Lung (tissue), 12 donors: Measurements from ENCODE around the gene MT3. TPM values are rescaled to one million over a fixed set of nuclear protein-coding genes. Genes with fewer than 3 reads are reported as not detected.

Experiments used
- ATAC-seq: fragments of 200-7000 bp; cut with Tn5 transposase; one replicate; pipeline ENCODE4 v1.9.1; 2020; ENCODE audit warnings: moderate number of reproducible peaks; ENCODE audit not compliant: insufficient read depth, low FRiP score
- DNase-seq, 3 donors: peaks; one replicate each; pipeline ENCODE4 v3.0.0-alpha.2; 2013 to 2017
- H3K27ac ChIP-seq, 2 donors: one replicate each; pipeline ENCODE4 v1.5.1; 2013; ENCODE audit warnings: mild to moderate bottlenecking in 2 of 2, moderate library complexity in 2 of 2, control low read depth in 1 of 2, inconsistent platforms in 1 of 2, low read depth in 1 of 2, low read length in 1 of 2
- H3K27me3 ChIP-seq, 3 donors: one replicate each; pipeline ENCODE4 v1.5.1; 2013; ENCODE audit warnings: low read length in 2 of 3; ENCODE audit not compliant: control insufficient read depth in 3 of 3, insufficient read depth in 3 of 3
- H3K36me3 ChIP-seq, 4 donors: one replicate each; pipeline ENCODE4 v1.5.1; 2013; ENCODE audit warnings: low read length in 4 of 4, mild to moderate bottlenecking in 1 of 4, moderate library complexity in 1 of 4; ENCODE audit not compliant: control insufficient read depth in 4 of 4, insufficient read depth in 4 of 4
- H3K4me1 ChIP-seq, 5 donors: one replicate each; pipeline ENCODE4 v1.5.1; 2013; ENCODE audit warnings: low read length in 5 of 5, mild to moderate bottlenecking in 2 of 5, moderate library complexity in 1 of 5; ENCODE audit not compliant: control insufficient read depth in 5 of 5, insufficient read depth in 5 of 5
- H3K4me3 ChIP-seq: one replicate; pipeline ENCODE4 v1.5.1; 2013; ENCODE audit warnings: mild to moderate bottlenecking, control low read depth, moderate library complexity
- H3K9ac ChIP-seq, 2 donors: one replicate each; pipeline ENCODE4 v1.5.1; 2013; ENCODE audit warnings: low read length in 2 of 2, control low read depth in 1 of 2; ENCODE audit not compliant: insufficient read depth in 1 of 2
- H3K9me3 ChIP-seq, 4 donors: one replicate each; pipeline ENCODE4 v1.5.1; 2013; ENCODE audit warnings: low read length in 3 of 4, mild to moderate bottlenecking in 1 of 4, moderate library complexity in 1 of 4; ENCODE audit not compliant: control insufficient read depth in 4 of 4, insufficient read depth in 3 of 4
- CTCF ChIP-seq: IDR thresholded peaks from 2 replicates; pipeline ENCODE4 v1.5.1; 2012; ENCODE audit warnings: mild to moderate bottlenecking; ENCODE audit errors: control extremely low read depth, extremely low read depth
- WGBS, 2 donors: extraction: QIAGEN DNeasy Blood & Tissue Kit; methylation state at CpG; one replicate each; pipeline ENCODE4 v1.1.7; 2013; 5-methylcytosine and 5-hydroxymethylcytosine counted together
- polyA plus RNA-seq, 2 donors: library from polyadenylated mRNA; stranded (reverse); fragments of 200-250 nt; gene quantifications; one replicate each; pipeline ENCODE4 v1.2.1, GENCODE V29; 2013
- total RNA-seq, 2 donors: library from RNA; depleted of rRNA in 1 of 2; stranded (reverse); fragments of >200 nt in 1 of 2; gene quantifications; one replicate each; pipeline ENCODE4 v1.2.1, GENCODE V29; 2014 to 2021
- donor health status: control.
- donor health status: control.
- donor health status: Bipolar disorder and iron deficiency.
- donor health status: healthy.
- donor health status: DM: yes; HTN: yes; CAD: no.

The MT3 gene
- total and polyA plus RNA-seq, 4 donors, result 1.3 to 4.4 TPM; not detected in 2

- peak within 1 kb of the TSS; percentile 55 for H3K4me3 ChIP-seq
- WGBS, 2 donors, result 1 to 2% methylated on average over 62 of the region's 62 CpGs
- peaks cover 0 to 13% (median 0%) of the 10 kb centered on the region in 5 donors for H3K4me1 ChIP-seq
- H3K9ac ChIP-seq, result peak within 1 kb of the TSS; percentile 0 to 77
- H3K9me3 ChIP-seq, result peaks cover 0 to 1% (median 0%) of the 10 kb centered on the region in 4 donors
- no peak for TF ChIP-seq CTCF
- DNase-seq (peak; percentile 62 to 81 (median 67)), ATAC-seq (peak; percentile 90)
- peak within 1 kb of the TSS; percentile 91 to 94 for H3K27ac ChIP-seq
- H3K27me3 ChIP-seq, result peaks cover 0 to 32% (median 13%) of the 10 kb centered on the region in 3 donors
- no peaks in the 10 kb centered on the region for H3K36me3 ChIP-seq
Observed at GRCh38 chr16:56625140-56625942, 36.0 kb downstream of the MT3 start, which contains the start of gene MT1E. MT1E (plus strand) TSS chr16:56625781; CDS start chr16:56625852, 71 bp downstream.

DNA sequence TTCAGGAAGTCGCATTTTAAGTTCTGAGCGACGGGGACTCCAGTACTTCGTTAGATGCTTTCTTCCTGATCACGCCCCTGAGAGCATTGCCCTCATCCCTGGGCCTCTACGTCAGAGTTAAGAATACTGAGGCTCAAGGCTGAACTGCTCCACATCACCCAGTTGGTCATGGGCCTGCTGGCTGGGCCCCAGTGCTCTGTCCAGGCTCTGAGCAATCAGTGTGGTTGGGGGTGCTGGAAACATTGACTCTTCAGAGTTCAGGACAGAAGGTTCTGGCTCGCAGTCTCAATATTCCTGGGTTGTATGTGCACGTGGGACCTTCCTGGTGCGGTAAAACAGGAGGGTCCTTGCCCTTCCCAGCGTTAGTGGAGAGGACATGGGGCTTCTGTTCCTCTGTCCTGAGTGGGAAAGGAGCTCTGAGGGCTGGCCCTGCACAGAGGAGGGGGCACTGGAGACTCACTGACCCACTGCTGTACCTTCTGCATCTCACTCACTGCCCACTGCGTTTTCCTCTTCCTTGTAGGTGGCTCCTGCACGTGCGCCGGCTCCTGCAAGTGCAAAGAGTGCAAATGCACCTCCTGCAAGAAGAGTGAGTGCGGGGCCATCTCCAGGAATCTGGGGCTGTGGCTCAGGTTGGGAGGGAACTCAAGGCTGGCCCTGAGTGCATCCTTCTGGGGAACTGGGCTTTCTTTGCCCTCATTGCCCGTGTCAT lies 36.8 kb downstream of the MT3 start:
- Histone ChIP-seq H3K4me3 (peak overlapping the region; percentile 55), H3K4me1 (peaks cover 0 to 13% (median 0%) of the 10 kb centered on the region in 5 donors), H3K9me3 (peaks cover 0 to 1% (median 0%) of the 10 kb centered on the region in 4 donors), H3K27ac (peak overlapping the region; percentile 91 to 94), H3K9ac (no peak overlapping the region), H3K27me3 (peaks cover 0 to 32% (median 17%) of the 10 kb centered on the region in 3 donors), H3K36me3 (no peaks in the 10 kb centered on the region)
- TF ChIP-seq CTCF, result no peak
- peak; percentile 8 for ATAC-seq
- WGBS, 2 donors, result 22 to 25% methylated on average over 16 of the region's 16 CpGs
- DNase-seq, result no peak

DNA sequence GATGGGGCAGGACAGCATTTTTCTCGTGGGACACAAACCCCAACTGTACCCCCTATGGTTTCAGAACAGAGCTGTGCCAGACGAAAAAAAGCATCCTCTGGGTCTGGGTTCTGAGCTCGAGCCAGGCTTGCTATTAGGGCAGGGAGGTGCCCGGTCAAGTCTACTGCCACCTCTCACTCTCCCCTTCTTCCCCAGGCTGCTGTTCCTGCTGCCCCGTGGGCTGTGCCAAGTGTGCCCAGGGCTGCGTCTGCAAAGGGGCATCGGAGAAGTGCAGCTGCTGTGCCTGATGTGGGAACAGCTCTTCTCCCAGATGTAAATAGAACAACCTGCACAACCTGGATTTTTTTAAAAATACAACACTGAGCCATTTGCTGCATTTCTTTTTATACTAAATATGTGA lies 37.4 kb downstream of the MT3 start:
- Histone ChIP-seq H3K9me3 (peaks cover 0 to 1% (median 0%) of the 10 kb centered on the region in 4 donors), H3K27ac (peak overlapping the region; percentile 91 to 94), H3K4me3 (peak overlapping the region; percentile 55), H3K36me3 (no peaks in the 10 kb centered on the region), H3K27me3 (peaks cover 0 to 34% (median 22%) of the 10 kb centered on the region in 3 donors), H3K9ac (no peak overlapping the region), H3K4me1 (peaks cover 0 to 13% (median 0%) of the 10 kb centered on the region in 5 donors)
- WGBS, 2 donors, result 52 to 61% methylated on average over 7 of the region's 7 CpGs
- no peak for ATAC-seq
- no peak for DNase-seq
- no peak for TF ChIP-seq CTCF
